ENCODE data around the gene ORC2.

GRCh38 chr2:200987137-200987536 lies 23.7 kb upstream of the ORC2 start:
- TF ChIP-seq CTCF (IDR thresholded peaks at IDR 0.05) (no peak), POLR2A (IDR thresholded peaks at IDR 0.05) (no peak)
